ENCODE data around the gene RAB18.
"Not testable (repeated sequence)": the region's sequence is repeated elsewhere in the genome, so short reads cannot be mapped to it uniquely, and the experiment has no call there.

Gene RAB18

DNA sequence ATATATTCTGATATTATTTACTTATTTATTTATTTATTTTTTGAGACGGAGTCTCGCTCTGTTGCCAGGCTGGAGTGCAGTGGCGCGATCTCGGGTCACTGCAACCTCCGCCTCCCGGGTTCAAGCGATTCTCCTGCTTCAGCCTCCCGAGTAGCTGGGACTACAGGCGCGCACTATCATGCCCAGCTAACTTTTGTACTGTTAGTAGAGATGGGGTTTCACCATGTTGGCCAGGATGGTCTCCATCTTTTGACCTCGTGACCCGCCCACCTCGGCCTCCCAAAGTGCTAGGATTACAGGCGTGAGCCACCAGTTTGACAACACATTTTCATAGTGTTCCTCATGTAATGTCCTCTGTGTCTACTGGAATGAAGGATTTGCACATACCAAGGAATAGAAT is 1.4 kb downstream of the RAB18 start:
- DNase-seq, result not testable (repeated sequence)

DNA sequence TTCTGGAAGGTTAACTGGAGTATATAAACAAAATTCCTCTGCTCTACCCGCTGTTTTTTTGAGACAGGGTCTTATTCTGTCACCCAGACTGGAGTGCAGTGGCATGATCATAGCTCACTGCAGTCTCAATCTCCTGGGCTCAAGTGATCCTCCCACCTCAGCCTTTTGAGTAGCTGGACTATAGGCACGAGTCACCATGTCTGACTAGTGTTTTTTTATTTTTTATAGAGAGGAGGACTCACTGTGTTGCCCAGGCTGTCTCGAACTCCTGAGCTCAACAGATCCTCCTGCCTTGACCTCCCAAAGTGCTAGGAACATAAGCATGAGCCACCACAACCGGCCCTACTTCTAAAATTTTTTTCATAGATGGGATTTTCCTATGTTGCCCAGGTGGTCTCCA is 2.2 kb downstream of the RAB18 start:
- peak; percentile 29 for DNase-seq

DNA sequence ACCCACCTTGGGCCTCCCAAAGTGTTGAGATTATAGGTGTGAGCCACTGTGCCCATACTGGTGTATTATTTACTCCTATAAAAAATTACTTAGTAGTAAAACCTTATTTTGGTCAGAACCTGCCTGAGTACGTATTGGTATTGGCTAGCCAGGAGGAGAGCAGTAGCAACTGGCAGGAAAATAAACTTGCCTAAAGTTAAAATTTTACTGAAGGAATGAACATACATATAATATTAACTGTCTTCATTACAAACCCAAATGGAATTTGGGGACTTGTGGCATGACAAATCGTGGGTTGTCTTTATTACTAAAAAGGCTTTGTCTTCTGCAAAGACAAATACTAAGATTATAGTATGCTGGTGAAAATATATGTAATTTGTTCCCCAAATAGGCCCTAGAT is 8.4 kb downstream of the RAB18 start:
- DNase-seq, result no peak

DNA sequence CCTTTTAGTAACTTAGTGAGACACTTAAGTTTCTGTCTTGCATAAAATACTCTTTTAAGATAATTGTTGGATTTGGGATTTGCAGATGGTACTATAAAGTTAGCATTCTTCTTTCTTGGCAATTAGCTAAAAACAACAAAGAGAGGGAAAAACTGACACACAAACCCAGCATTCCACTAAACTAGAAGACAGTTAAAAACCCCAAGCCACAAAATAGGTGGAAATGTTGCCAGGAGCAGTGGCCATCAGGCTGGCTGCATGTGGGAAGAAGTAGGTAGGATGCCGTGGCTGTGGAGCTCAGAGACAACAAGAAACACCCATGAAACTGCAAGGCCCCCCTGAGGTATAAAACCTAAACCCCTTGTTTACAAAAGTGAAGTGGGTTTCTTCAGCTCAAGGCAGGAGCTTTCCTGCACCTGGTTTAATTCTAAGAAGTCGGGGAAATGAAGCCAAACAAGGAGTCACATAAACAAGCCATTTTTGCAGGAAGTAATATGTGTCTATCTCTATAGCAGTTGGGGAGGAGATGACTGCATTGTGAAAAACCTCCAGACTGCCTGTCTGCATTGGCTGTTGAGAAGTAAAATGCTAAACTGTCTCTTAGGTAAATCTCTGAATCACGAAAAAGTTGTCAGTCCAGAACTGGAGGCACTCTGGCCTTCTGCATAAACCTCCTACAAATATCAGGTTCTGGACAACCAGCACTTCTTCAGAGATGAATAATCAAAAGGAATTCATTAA is 9.5 kb downstream of the RAB18 start:
- DNase-seq, result peak; percentile 65

DNA sequence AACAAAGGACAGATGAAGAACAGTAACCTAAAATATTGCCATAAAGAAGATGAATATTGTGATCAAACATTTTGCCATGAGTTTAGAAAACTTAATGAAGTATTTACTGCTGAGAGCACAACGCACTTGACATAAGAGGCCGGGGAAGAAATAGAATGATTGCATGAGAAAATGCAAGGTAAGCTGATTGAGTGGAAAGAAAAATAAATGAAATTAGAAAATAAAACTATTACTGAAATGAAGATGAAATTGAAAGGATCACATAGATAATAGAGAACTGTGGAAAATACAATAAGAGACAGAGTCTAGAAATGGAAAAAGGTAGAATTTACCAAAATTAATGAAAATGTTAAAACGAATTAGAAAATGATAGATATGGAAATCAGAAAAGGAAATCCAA is 10.1 kb downstream of the RAB18 start:
- DNase-seq, result no peak

DNA sequence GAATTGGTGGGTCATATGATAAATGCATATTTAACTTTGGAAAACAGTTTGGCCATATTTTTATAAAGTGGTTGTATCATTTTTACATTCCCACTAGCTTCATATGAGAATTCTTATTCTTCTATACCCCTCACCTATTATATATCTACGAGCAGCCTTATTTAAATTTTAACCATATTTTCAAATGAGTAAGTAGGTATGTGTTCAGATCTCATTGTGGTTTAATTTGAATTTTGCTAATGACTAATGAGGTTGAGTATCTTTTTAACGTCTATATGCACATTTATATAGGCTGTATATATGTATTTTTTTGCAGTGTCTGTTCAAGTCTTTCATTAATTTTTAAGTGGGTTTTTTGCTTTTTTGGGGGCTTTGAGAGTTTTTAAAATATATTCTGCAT is 14.2 kb downstream of the RAB18 start:
- DNase-seq, result no peak

DNA sequence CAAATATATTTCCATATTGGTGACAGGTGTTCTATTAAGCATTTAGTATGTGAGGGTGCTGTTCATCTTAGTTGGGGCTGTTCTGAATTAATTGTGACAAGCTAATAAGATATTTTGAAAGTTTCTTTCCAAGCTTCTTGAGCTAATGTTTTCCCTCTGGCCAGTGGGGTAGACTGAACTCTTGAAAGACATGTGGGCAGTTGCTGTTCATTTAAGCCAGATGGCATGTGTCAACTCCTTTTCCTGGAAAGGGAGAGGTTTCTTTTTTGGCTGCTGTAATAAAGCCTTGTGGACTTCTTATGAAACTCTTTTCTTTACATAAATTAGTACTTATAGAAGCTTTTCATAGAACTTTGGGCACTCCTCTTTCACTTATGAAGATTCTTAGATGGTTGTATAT is 21.7 kb downstream of the RAB18 start:
- DNase-seq, result peak; percentile 70

DNA sequence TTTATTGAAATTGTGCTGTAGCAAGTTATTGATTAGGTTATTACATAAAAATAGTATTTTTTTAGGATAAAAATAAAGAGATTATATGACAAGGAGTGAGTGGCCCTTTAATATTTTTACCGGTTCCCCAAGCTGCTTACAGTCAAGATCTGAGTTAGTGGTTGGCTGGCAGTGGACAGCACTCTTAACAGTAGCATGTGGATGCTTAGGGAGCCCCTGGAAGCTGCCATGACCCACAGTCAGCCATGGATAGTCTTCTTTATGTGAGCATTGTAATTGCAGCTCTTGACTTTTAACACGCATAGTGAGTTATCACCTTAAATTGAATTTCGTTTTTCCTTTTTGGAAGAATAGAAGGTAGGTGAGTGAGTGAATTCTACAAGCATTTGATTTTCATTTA is 22.1 kb downstream of the RAB18 start:
- no peak for DNase-seq

DNA sequence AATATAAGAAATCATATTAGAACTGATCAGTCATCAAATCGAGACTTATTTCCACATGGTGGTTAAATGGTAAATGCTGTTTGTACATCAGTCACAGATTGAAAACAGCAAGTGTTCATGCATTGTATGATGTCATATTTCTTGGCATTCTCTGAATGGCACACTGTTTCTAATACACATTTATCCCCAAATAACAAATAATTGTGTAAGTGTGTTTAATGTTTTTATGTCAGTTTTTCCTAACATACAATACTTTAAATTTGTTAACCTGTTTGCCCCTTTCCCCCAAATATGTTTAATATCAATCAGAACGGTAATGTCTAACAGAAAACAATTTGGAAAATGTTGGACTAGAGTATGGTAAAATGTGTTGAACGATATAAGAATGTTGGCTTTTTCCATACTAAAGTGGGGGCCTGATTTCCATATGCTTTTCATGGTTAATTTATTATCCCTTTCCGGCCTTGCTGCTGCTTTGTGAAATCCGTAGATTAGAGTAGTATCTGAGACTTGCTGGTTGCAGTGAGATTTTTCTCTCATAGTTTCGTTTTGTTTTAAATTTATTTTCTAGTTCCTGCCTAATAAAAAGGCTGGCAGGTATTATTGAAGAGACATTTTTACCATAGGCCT is 23.7 kb downstream of the RAB18 start:
- DNase-seq, result peak; percentile 26

DNA sequence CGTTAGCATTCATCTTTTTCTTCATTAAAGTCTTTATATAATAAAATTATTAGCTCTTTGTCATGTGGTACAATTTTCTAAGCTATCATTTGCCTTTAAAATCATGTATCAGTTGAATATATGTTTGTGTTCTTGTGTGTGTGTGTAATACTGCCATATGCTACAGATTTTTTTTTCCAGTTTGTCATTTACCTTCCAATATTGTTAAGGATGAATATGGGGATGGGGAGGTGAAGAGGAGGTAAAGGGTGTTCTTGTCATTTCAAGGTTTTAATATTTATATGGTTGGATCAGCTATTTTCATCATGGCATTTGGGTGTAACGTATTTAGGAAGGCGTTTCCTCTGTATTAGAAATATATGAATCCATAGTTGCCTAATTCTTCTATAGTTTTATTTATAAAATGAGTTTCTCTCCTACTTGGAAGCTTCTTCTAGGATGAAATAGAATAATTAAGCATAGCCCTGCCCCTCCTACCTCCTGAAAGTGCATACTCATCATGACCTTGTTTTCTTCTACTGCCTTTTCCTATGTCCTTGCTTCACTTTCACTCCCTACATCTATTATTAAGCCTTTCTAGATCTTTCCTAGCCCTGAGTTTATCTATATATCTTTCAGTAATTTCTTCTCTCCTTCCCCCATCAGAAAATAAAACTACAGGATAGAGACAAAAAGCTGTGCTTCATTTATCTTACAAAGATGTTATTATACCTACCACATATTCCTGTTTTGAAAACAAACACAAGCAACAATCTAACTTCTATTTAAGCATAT is 25.1 kb downstream of the RAB18 start:
- no peak for DNase-seq

DNA sequence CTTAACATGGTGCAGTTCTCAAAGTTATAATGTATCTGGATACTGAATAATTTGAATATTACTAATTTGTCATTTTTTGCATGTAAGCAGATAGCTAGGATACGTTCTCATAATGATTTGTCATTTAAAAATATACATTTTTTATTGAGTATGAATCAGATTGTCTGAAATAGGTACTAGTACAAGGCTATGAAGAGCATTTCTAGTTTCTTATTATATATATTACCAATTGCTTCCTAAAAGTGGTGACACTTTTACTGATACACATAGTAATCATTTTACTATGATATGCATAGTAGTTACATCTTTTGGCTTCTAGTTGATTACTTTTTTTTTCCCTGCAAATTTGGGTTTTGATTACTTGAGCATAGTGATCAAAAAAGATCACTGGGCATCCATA is 26.4 kb downstream of the RAB18 start:
- no peak for DNase-seq

DNA sequence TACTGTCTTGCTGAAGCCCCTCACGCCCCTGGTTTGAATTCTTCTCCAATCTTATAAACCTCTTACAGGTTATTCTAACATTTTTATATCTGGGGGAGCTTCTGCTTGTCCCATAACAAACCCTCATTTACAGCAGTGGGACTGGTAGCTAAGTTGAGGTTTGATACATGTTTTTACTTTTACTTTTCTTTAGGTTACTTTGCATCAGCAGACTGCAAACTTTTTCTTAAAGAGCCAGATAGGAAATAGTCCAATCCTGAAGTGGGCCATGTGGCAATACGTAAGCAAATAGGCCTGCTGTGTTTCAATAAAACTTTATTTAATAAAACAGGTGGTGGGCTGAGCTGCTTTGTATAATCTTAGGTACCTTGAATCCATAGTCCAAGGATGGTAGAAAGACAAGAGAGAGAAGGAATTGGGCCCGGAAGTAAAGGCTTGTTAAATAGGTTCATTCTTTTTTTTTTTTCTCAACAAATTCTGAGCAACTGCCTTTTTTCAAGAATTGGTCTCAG is 27.3 kb downstream of the RAB18 start:
- no peak for DNase-seq

DNA sequence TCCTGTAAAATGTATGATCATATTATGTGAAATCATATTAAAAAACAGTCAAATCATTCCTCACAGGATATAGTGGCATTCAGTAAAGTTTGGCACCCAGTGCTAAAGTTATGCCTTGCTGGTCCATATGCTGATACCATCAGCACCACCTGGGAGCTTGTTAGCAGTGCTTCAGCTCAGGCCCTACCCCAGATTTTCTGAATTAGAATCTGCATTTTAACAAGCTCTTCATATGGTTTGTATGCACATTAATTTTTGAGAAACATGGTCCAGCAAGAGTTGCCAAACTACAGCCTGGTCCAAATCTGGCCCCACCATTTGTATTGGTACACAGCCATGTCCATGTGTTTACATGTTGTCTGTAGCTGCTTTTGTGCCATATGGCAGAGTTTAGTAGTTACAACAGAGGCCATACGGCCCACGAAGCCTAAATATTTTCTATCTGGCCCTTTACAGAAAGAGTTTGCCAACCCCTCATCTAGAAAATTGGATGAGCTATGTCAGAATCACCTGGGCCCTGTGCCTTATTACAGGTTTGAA is 30.1 kb downstream of the RAB18 start:
- no peak for DNase-seq

DNA sequence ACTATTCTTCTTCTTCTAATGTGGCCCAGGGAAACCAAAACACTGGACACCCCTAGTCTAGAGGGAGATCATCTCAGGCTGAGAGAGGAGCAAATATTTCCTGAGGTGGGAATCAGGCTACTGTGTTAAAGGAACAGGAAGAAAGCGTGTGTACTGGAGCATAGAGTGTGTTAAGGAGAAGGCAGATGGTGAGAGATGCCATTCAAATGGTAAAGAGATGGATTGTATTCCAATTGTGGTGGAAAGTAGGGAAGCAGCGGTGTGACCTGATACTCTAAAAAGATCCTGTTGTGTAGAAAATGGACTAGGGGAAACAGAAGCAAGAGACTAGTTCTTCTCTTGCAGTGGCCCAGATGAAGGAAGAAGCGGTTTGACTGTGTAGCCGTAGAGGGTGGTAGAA is 31.2 kb downstream of the RAB18 start:
- no peak for DNase-seq

DNA sequence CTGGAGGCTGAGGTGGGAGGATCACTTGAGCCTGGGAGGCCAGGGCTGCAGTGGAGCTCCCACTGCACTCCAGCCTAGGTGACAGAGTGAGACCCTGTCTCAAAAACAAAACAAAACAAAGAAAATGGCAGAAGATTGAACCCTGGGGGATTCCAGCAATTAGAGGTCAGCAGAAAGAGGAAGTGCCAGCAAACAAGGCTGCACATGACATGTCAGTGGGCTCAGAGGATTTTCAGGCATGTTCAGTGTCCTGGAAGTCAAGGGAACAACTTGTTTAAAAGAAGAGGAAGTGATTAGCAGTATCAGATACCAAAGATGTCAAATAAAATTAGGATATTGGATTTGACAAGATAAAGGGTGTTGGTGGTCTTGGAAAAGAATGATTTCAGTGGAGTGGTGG is 32.3 kb downstream of the RAB18 start:
- no peak for DNase-seq

DNA sequence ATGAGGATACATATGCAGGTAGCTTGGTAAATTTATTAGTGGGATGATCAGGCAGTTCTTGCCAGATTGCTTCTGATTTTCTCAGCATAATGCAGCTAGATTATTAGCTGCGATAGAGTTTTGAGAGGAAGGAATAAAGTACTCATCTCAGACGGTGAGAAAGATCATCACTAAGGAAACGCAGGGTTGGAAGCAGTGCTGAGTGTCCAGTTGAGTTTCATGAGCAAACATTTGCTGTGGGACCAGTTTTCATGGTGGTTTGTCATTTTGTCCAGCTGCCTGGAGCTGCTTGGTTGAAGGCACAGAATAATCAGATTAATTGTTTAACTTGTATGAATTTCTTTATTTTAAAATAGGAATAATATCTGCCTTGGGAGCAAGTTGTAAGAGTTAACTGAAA is 33.1 kb downstream of the RAB18 start:
- no peak for DNase-seq

DNA sequence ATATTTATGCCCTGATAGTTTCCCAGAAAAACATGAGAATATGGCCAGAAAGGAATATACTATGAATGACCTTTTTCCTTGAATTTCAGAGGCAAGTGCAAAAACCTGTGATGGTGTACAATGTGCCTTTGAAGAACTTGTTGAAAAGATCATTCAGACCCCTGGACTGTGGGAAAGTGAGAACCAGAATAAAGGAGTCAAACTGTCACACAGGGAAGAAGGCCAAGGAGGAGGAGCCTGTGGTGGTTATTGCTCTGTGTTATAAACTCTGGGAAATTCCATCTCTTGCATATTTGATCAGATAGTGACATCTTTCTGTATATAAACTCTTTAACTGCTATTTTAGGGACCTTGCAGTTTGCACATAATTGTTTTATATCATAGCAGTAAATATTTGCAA is 33.7 kb downstream of the RAB18 start:
- DNase-seq, result no peak

DNA sequence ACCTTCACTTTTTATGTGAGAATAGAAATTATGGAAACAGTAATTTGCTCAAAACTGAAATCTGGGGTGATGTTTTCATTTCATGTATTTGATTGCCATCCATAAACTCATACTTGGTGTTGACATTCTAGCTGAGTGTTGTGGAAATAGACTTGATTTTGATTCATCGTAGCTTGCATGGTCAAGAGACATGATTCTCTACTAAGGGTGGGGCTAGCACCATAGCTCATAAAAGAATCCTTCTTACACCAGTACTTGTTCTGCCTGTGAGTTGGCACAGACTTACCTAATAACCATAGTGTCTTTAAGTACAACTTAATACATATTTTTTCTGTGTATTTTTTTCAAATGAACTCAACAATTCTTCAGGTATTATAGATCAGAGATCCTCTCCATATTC is 36.6 kb downstream of the RAB18 start:
- no peak for DNase-seq

DNA sequence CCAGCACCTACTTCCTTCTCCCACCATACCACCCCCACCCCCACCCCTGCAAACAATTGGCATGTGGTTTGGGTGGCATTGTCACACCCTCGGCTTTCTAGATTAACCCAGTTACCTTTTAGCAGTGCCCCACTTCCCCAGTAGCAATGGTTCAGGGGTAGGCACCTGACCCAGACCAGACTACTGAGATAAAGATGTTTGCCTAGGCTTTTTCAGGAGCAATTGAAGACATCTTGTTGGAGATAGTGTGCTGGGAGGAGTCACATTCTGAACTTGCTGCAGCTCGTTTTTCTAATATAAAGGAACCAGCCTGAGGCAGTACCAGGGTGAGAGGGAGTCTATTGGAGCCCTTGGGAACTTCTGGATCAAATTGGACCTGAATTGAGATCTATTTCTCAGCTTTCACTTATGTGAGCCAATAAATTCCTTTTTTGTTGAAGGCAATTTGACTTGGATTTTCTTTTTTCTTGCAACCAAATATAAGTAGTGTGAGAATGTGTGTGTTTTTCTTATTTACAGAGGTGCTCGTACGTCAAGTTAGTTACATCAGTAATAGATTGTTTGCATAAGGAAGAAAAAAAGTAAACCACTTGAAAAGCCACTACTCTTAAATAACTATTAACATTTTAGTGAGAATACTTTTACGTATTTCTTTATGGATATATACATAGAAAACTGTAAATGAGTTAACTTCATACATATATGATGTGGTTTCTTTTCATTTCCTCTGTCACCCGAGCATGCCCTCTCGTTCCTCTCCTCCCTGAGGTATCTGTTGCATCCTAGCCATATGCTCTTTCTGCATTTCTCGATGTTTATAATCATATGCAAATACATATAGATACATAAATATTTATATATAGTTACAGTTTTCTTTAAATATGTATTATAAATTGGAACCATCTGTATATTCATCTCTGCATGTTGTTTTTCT is 38.0 kb downstream of the RAB18 start:
- no peak for DNase-seq

DNA sequence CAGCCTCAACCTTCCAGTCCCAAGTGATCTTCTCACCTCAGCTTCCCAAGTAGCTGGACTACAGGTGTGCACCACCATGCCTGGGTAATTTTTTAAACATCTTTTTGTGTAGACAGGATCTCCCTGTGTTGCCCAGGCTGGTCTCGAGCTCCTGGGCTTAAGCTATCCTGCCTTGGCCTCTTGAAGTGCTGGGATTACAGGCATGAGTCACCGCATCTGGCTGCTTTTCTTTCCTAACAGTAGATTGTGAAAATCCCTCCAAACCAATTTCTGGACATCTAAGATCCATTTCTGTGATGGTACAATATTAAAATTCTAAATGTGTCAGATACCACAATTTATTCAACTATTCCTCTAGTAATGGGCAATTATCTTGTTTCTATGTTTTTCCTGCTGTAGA is 38.7 kb downstream of the RAB18 start:
- peak; percentile 50 for DNase-seq

DNA sequence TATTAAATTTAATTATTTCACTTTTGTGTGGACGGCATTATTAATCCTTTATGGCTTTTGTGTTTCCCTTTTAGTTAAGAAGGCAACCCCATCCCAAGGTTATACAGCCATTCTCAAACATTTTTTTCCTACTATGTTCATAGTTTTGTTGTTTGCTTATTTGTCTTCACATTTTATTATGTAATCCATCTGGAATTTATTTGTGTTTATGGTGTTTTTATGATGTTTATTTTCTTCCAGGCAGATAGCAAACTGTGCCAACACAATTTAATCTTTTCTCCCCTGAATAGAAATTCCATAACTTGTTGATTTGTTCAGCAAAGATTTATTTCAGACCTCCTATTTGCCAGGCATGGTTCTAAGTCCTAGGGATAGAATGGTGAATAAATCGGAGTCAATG is 42.9 kb downstream of the RAB18 start:
- DNase-seq, result no peak

DNA sequence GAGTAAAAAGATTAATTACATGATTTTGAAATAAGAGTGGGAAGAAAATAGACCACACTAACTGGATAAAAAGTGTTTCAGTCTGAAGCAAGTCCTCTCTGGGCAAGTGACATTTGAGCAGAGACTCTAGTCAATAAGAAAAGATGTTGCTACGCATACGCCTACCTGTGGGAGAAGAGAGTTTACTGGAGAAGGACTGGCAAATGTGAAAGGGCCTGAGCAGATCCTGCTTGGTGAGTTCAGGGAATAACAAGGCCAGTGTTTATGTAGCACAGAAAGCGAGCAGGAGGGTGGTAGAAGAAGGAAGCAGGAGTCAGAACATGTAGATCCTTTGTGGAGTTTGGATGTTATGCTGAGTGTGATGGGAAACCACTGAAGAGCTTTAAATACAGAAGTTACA is 43.4 kb downstream of the RAB18 start:
- no peak for DNase-seq
